K562 (cell line): ENCODE results near the gene SQOR. TPM values are rescaled to one million over a fixed set of nuclear protein-coding genes. Genes with fewer than 3 reads are reported as not detected.
A peak's percentile ranks its signal among the peaks of the same experiment; 100 is the strongest.

Experiments
- ARID1B ChIP-seq: fragments of 450-650 bp; IDR thresholded peaks from 2 replicates; pipeline ENCODE4 v1.6.1; 2016; ENCODE audit warnings: antibody characterized with exemption, mild to moderate bottlenecking, inconsistent platforms
- CUX1 ChIP-seq: fragments of 200-800 bp; sonication (Bioruptor generic); IDR thresholded peaks from 2 replicates; pipeline ENCODE4 v1.6.1; 2016; ENCODE audit warnings: missing genetic modification characterization, missing compliant biosample characterization
- PHB2 ChIP-seq: fragments of 450-650 bp; IDR thresholded peaks from 2 replicates; pipeline ENCODE4 v1.6.1; 2017; ENCODE audit warnings: low read depth
- PRPF4 ChIP-seq: fragments of 200-400 bp; formaldehyde crosslinking; IDR thresholded peaks from one replicate; pipeline ENCODE4 v1.6.1; 2017; ENCODE audit warnings: low read length, low read depth, mild to moderate bottlenecking; ENCODE audit not compliant: insufficient read depth, poor library complexity, severe bottlenecking
- ZBTB34 ChIP-seq: fragments of 250-450 bp; sonication (Bioruptor Pico); IDR thresholded peaks from 2 replicates; pipeline ENCODE4 v1.8.0; 2021; ENCODE audit warnings: mild to moderate bottlenecking, moderate library complexity
- ZFP1 ChIP-seq: fragments of 450-650 bp; formaldehyde crosslinking; IDR thresholded peaks from 2 replicates; pipeline ENCODE4 v1.4.0; 2020; ENCODE audit warnings: mild to moderate bottlenecking, mixed read lengths
- ZFP30 ChIP-seq: fragments of 250-450 bp; sonication (Bioruptor Pico); IDR thresholded peaks from 2 replicates; pipeline ENCODE4 v1.8.0; 2022; ENCODE audit warnings: moderate library complexity, mild to moderate bottlenecking, inconsistent platforms, borderline replicate concordance
- ZZZ3 ChIP-seq: fragments of 450-650 bp; IDR thresholded peaks from 2 replicates; pipeline ENCODE4 v1.6.1; 2016; ENCODE audit warnings: antibody characterized with exemption, mild to moderate bottlenecking, moderate library complexity
- polyA plus RNA-seq, 8 experiments: library from polyadenylated mRNA; depleted of rRNA in 4 of 8; stranded (reverse) in 5 of 8; unstranded in 3 of 8; fragments of >200 nt; fragmentation: Nextera tagmentation in 2 of 8; fragmentation: Illumina TruSeq in 1 of 8; extraction: Ambion mirVana in 2 of 8; extraction: Trizol in 1 of 8; gene quantifications; 2 replicates each; pipeline versions ENCODE4 v1.2.1 to v1.2.3, GENCODE V29; 2011 to 2014; ENCODE audit warnings: inconsistent platforms in 1 of 8, missing spikeins in 1 of 8
- total RNA-seq, 7 experiments: library from RNA; depleted of rRNA in 6 of 7; stranded (reverse); fragments of >200 nt in 6 of 7; fragmentation: Illumina TruSeq in 2 of 7; extraction: Trizol in 2 of 7; gene quantifications; 2 replicates each; pipeline versions ENCODE4 v1.2.1 to v1.2.3, GENCODE V29; 2011 to 2021; ENCODE audit warnings: low replicate concordance in 1 of 7
- TF ChIP-seq, protein P1 (sequence below): fragments of 250-450 bp; sonication (Bioruptor Pico); IDR thresholded peaks from 2 replicates; pipeline ENCODE4 v1.9.0; 2021; ENCODE audit warnings: mild to moderate bottlenecking, inconsistent platforms
- TF ChIP-seq, protein P2 (sequence below): fragments of 450-650 bp; IDR thresholded peaks from 2 replicates; pipeline ENCODE4 v1.6.1; 2017; ENCODE audit warnings: antibody characterized with exemption
- TF ChIP-seq, protein P3 (sequence below): sonication (generic); formaldehyde crosslinking; IDR thresholded peaks from 2 replicates; pipeline ENCODE4 v1.8.1; 2023; ENCODE audit warnings: mild to moderate bottlenecking, missing genetic modification reagents

Gene SQOR
- total and polyA plus RNA-seq, 9 of the 15 experiments (the other 6 are each of a cell fraction or from before 2014, with no cell fraction given), result 0.32 to 1.6 (median 1.1) TPM

DNA sequence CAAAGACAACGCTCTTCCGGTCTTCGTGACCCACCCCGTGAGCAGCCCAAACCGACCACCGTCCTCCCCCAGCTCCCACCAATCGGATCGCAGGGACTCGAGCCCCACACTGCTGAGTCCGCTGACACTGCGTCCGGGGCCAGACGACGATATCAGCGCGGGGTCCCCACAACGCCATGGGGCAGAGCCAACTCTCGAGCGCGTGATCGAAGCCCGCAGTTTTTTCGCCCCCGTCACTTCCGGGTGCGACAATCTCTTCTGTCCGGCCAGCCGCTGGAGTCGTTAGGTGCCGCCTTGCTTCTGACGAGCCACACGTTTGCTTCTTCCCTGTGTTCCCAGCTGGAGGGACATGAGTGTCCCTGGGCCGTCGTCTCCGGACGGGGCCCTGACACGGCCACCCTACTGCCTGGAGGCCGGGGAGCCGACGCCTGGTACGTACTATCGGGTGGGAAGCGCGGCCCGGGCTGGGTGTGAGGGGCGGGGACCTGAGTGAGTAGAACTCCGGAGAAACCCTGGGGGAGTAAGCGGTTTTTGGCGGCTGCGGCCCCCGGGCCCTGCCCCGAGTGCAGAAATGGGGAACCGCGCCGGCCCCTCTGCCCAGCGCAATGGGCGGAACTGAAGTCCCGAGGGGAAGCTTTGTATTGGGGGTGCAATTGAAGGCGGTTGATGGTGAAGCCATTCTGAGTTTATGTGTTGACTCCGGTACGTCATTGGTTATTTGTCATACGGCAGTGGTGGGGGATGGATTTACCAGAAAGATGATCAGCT lies 47.5 kb upstream of the SQOR start, which contains the start of gene BLOC1S6 (continued):
- no peak for TF ChIP-seq ZFP30 (CRISPR knock-in tag)
- TF ChIP-seq, protein P1, sequence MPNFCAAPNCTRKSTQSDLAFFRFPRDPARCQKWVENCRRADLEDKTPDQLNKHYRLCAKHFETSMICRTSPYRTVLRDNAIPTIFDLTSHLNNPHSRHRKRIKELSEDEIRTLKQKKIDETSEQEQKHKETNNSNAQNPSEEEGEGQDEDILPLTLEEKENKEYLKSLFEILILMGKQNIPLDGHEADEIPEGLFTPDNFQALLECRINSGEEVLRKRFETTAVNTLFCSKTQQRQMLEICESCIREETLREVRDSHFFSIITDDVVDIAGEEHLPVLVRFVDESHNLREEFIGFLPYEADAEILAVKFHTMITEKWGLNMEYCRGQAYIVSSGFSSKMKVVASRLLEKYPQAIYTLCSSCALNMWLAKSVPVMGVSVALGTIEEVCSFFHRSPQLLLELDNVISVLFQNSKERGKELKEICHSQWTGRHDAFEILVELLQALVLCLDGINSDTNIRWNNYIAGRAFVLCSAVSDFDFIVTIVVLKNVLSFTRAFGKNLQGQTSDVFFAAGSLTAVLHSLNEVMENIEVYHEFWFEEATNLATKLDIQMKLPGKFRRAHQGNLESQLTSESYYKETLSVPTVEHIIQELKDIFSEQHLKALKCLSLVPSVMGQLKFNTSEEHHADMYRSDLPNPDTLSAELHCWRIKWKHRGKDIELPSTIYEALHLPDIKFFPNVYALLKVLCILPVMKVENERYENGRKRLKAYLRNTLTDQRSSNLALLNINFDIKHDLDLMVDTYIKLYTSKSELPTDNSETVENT, result peak; percentile 79
- TF ChIP-seq, protein P2, sequence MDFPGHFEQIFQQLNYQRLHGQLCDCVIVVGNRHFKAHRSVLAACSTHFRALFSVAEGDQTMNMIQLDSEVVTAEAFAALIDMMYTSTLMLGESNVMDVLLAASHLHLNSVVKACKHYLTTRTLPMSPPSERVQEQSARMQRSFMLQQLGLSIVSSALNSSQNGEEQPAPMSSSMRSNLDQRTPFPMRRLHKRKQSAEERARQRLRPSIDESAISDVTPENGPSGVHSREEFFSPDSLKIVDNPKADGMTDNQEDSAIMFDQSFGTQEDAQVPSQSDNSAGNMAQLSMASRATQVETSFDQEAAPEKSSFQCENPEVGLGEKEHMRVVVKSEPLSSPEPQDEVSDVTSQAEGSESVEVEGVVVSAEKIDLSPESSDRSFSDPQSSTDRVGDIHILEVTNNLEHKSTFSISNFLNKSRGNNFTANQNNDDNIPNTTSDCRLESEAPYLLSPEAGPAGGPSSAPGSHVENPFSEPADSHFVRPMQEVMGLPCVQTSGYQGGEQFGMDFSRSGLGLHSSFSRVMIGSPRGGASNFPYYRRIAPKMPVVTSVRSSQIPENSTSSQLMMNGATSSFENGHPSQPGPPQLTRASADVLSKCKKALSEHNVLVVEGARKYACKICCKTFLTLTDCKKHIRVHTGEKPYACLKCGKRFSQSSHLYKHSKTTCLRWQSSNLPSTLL, result no peak
- TF ChIP-seq ZBTB34, result no peak
- TF ChIP-seq PHB2, result no peak
- TF ChIP-seq, protein P3, sequence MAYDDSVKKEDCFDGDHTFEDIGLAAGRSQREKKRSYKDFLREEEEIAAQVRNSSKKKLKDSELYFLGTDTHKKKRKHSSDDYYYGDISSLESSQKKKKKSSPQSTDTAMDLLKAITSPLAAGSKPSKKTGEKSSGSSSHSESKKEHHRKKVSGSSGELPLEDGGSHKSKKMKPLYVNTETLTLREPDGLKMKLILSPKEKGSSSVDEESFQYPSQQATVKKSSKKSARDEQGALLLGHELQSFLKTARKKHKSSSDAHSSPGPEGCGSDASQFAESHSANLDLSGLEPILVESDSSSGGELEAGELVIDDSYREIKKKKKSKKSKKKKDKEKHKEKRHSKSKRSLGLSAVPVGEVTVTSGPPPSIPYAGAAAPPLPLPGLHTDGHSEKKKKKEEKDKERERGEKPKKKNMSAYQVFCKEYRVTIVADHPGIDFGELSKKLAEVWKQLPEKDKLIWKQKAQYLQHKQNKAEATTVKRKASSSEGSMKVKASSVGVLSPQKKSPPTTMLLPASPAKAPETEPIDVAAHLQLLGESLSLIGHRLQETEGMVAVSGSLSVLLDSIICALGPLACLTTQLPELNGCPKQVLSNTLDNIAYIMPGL (CRISPR knock-in tag), result no peak; the same call in 1 of the 2 replicates
- TF ChIP-seq PRPF4, result no peak
- no peak for TF ChIP-seq ZFP1 (CRISPR knock-in tag)
- TF ChIP-seq CUX1, result no peak
- peak; percentile 40; the same call in 1 of the 2 replicates for TF ChIP-seq ARID1B
- no peak for TF ChIP-seq ZZZ3
